ENCODE results near the gene ACAA2.

ACAA2 gene

DNA sequence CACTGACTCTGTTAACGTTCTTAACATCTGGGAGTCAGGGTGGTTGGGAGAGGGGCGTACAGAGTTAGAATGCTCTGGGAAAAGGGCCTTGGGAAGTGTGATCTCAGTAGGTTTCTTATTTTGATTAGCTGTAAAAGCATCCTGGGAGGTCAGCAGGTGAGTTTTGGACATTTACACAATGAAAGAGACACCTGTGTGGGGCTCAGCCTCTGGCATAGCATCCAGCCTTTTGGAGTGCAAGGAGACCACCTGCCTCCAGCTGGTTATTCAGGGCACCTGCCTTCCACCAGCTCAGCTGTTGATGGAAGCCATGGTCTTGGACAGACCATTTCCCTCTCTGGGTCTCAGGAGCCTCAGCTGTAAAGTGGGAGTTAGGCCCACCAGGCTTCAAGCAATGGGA, 49.7 kb downstream of the ACAA2 start:
- no peak for TF ChIP-seq CTCF (IDR thresholded peaks at IDR 0.05; ENCODE audit: low read depth, low read length)
- H3K4me3 ChIP-seq (ENCODE audit: low read depth, low read length): no peak overlapping the region

- TF ChIP-seq CTCF (IDR thresholded peaks at IDR 0.05; ENCODE audit: low read depth, low read length): no peak
- no peak overlapping the region for H3K4me3 ChIP-seq (ENCODE audit: low read depth, low read length)
Measured at GRCh38 chr18:49762191-49763077, 50.9 kb downstream of the ACAA2 start.

- no peak for TF ChIP-seq CTCF (IDR thresholded peaks at IDR 0.05; ENCODE audit: low read depth, low read length)
- no peak overlapping the region for H3K4me3 ChIP-seq (ENCODE audit: low read depth, low read length)
Measured at GRCh38 chr18:49761771-49762170, 51.6 kb downstream of the ACAA2 start.

GRCh38 chr18:49758263-49758610, 55.1 kb downstream of the ACAA2 start:
- TF ChIP-seq CTCF (IDR thresholded peaks at IDR 0.05; ENCODE audit: low read depth, low read length): no peak
- no peak overlapping the region for H3K4me3 ChIP-seq (ENCODE audit: low read depth, low read length)

DNA sequence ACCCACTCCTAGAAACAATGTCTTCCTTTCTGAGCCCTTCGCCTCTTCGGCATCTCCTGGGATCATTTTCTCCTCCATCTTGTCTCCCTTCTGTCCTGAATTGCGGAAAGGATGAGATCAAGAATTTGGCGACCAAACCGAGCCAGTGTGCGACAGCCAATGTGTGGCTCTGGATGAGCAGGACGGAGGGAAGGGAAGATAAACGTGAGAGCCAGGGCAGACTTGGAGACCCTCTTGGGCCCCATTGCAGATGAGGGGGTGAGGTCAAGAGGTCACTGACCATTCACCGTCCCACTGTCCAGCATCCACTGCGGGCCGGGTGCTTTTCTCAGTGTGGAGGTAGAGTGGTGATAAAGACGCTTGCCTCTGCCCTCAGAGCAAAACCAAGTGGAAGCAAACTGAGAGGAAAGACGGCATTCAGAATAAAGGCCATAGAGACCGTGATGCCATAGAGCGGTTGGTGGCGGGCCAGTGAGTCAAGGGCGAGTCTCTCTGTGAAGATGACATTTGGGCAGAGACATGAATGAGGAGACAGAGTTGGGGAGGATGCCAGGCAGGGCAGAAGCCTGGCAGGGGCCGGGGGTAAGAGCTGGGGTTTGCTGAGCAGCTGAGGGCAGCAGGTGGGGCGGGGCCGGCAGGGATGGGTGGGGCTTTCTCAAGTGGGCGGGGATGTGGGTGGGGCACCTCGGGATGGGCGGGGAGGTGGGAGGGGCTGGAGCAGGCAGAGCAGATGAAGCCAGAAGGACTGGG, 55.6 kb downstream of the ACAA2 start:
- TF ChIP-seq CTCF (IDR thresholded peaks at IDR 0.05; ENCODE audit: low read depth, low read length): no peak

DNA sequence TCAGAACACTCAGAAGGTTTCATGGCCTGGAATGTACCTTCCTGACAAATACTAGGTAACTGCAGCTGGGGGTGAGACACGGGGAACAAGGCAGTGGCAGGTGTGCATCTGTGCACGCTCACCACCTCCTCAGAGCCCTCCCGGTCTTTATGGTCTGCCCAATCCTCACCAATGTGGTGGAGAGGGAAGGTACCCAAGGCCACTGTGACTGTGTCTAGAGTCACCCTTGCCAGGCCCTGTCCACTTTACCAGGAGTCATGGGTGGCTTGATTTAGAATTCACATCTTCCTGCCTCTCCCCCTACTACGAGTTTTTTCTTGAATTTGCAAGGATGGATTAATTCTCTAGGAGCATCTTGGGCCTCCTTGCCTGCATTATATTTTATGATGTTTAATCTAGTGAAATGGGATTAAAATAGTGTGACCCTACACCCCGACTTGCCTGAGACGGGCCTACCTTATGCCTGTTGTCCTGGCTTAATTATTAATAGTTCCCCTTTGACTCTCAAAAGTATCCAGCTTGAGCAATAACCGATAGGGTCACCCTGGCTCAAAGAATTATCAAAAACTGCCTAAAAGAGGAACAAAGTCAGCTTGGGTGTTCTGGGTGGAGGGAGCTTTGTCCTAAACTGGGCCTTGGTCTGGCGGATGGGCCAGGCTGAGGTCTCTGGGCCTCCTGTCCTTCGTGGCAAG, 56.5 kb downstream of the ACAA2 start:
- H3K4me3 ChIP-seq (ENCODE audit: low read depth, low read length): no peak overlapping the region
- no peak for TF ChIP-seq CTCF (IDR thresholded peaks at IDR 0.05; ENCODE audit: low read depth, low read length)

More for the DNA sequence above, 55.6 kb downstream of the ACAA2 start:
- no peak overlapping the region for H3K4me3 ChIP-seq (ENCODE audit: low read depth, low read length)

All from WI38 (cell line).